Dedifferentiated amniotic fluid mesenchymal stem cell (primary cell): Measurements from ENCODE around the gene SNX22.

Experiments
- DNase-seq: peaks from one replicate; pipeline ENCODE4 v3.0.0-alpha.2; 2016; ENCODE audit errors: extremely low spot score

SNX22 gene

DNA sequence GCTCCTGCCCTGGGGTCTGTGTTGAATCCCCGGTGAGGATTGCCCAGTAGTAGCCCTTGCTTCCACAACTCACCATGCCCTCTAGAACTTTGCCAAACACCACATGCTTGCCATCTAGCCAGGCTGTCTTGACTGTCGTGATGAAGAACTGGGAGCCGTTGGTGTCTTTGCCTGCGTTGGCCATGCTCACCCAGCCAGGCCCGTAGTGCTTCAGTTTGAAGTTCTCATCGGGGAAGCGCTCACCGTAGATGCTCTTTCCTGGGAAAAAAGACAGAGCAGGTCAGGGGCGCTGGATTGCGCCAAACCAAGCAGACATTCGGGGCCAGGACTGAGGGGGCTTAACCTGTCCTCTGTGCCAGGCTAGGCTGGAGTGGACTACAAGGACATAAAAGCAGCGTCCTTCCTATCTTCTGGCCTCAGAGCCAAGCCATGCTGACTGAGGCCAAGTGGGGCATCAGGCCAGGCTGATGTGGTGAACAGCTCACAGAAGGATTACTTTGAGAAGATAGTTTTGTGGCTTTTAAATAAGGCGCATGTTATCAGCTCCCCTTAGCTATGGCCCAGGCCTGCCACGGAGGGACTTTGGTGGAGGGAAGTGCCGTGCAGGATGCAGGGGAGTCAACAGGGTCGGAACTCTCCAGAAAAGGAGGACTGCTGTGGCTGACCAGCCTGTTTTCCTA lies 5.3 kb downstream of the SNX22 start:
- no peak for DNase-seq

DNA sequence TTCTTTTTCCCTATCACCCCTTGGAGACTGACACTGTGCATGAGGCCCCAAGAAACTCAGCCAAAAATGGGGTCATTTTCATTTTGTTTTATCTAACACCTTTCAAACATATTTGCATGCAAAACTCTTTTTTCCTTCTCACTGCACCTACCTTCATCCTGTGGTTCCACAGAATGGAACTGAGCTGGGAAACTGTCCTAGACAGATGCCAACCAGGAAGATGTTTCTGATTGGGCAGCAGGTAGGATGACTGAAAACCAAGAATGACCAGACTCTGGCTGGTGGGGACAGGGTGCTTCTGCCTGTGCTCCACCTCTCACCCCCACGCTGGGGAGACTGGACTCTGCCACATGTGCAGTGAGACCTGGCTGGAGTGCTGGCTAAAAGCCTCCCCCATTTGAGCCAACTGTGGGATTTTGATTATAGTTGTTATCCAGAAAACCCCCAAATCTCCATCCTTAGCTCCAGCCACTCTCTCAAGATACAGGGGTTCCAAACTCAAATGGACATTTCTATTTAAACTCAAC lies 6.1 kb downstream of the SNX22 start:
- no peak for DNase-seq

DNA sequence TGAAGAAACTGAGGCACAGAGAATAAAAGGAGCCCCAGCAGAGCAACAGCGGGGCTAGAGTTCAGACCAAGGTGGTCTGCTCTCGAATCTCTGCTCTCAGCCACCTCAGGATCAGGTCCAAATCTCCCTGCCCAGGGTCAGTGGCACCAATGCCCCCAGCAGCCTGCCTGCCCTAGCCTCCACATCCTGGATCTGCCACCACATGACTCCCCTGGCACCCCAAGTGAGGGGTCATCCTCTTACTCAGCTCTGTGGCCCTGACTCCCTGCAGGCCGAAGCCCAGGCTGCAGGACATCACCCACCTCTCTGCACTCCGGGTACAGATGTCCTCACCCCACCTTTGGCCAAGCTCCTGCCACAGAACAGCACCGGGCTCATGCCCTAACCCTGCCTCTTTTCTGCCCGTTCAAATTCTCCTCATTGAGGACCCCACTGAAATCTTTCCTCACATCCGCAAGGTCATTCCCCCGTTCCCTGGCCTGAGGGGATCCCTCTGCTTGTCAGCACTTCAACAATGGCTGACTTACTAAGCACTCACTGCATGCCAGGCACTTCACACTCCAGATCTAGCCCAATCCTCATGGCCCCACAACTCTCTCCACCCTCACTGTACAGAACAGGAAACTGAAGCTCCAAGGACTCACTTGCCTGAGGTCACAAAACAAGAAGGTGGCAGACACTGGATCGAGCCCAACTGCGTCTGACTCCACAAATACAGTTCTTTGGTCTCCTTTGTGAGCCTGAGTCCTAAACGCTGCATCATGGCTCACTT lies 7.0 kb downstream of the SNX22 start:
- DNase-seq, result no peak

DNA sequence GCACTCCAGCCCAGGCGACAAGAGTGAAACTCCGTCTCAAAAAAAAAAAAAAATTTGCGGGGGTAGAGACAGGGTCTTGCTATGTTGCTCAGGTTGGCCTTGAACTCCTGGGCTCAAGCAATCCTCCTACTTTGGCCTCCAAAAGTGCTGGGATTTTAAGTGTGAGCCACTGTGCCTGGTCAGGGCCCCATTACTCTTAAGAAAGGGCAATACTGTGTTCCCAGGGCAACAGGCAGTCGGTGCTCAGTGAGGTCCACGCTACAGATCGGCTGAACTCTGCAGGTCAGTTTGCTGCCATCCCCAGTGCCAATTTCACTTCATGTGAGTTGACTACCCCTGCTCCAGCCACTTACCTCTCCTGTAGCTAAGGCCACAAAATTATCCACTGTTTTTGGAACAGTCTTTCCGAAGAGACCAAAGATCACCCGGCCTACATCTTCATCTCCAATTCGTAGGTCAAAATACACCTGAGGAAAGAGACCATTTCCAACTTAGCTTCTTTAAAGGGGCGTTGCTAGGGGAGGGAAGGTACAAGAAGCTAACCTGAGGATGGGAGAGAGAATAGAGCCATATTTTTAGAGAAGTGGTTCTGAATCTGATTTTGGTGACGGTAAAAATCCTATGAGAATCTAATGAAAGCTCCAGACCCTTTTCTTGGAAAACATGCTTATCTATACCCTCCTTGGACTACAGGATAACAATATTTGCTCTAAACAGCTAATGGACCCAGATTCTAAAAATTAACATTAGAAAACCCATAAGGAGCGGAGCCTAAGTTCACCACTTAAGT lies 10.4 kb downstream of the SNX22 start:
- no peak for DNase-seq

DNA sequence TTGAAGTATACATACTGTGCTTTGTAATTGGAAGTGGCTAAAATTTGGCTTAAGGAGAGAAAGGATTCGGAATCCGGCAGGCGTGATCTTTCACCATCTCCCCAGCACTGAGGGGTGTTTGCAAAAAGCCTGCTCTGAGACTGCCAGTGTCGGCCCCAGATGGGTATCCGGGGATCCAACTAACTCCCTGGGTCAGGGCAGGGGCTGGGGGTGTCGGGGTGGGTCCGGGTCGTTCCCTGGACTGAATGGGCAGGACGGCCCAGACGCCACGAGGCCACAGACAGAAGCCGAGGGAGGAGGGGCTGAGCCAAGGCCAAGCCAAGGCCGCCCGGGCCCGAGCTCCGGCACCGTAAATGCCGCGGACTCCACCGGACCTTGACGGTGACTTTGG lies 10.9 kb downstream of the SNX22 start:
- DNase-seq, result no peak

DNA sequence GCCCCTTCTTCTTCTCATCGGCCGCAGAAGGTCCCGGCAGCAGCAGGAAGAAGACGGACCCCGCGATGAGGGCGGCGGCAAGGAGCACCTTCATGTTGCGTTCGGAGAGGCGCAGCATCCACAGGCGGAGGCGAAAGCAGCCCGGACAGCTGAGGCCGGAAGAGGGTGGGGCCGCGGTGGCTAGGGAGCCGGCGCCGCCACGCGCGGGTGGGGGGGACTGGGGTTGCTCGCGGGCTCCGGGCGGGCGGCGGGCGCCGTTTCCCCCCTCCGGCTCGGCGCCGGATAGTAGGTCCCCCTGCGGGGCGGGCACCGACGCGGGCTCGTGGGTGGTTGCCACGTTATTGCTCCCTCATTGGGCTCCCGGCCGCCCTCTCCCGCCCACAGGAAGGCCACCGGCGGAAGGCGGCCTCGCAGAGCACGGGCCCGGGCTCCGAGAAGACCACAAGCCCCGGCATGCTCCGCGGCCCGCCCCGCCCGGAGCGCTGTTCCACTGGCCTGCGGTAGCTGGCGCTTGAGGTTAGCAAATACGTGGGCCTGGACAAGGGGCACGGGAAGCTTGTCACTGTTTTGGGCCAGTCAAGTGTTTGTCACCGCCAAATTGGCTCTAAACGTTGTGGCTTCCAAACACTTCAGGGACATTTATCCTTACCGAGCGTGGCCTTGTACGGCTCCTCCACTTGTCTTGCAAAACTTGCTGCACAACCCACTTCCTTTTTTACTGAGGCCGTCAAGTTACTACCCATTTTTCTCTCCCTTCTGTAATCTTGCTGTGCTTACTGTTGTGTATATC lies 11.5 kb downstream of the SNX22 start, which contains the start of gene PPIB:
TSS of gene PPIB (minus strand) at position 154 of the 790 bp plus-strand sequence. CDS start at position 118, 36 bp downstream.
- peak; percentile 95 for DNase-seq

DNA sequence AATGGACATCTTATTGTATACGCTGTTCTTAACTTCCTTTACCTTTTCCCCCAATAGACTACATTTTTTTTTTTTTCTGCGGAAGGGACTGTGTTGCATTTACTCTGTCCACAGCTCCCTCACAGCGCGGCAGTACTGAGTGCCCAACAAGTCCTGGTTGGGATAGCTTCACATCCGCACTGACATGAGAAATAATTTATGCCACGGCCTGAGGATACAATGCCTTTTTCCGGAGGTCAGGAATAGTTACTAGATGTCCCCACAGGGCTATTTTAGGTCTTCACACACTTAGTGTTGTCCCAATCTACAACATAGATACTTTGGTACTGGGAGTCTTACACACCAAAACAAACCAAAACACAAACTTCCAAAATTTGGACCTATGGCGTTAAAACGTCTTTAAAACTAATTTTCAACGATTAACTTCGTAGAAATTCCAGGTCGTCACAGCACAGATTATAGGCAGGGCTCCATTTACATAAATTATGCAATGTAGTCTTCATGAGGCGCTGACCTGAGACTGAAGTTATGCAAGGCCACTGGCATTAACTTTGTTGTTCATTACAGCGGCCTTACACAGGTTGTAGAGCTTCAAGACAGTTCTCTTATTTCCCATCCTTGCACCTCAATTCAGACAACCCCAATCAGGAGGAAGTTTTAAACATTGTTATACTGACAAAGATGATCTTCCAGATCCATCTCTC lies 12.3 kb downstream of the SNX22 start:
- DNase-seq, result no peak

DNA sequence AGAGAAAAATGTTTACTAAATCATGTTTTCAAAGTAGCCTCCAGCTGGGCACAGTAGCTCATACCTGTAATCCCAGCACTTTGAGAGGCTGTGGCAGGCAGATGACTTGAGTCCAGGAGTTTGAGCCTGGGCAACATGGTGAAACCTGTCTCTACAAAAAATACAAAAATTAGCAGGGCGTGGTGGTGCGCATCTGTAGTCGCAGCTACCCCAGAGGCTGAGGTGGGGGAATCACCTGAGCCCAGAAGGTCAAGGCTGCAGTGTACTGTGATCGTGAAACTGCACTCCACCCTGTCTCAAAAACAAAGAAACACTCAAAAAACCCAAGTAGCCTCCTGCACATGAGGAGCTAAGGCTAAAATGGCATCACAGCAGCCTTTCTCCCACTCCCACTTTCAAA lies 12.9 kb downstream of the SNX22 start:
- no peak for DNase-seq

DNA sequence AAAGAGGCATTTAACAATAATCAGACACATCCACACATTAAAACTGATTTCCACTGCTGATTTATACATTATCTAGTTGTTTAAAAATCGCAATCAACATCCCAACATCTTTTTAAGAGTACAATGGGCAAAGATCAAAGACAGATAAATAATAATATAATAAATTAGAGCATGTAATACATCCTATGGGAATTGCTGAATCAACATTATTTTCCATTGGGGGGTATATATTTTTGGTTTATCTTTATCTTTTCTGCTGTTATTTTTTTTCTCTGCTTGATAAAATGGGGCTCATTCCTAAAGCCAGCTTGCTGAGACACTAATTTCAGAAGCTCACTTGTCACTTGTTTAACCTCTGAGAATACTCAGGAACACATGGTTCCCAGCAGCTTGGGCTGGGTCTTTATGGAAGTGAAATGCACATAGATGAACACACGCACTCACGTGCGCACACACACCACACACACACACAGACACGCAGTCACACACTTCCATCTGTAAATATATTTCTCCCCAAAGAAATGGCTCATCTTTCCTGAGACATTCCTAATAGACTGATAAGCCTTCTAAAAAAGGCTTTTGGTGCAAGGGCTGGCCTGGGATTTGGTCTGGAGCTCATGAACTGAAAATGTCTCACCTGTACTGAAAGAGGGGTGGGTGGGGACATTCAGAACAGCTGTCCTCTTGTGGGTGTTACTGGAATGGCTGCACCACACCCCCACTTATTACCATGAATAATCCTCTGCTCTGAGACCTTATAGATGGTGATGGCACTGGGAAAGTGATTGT lies 14.8 kb downstream of the SNX22 start:
- DNase-seq, result no peak

DNA sequence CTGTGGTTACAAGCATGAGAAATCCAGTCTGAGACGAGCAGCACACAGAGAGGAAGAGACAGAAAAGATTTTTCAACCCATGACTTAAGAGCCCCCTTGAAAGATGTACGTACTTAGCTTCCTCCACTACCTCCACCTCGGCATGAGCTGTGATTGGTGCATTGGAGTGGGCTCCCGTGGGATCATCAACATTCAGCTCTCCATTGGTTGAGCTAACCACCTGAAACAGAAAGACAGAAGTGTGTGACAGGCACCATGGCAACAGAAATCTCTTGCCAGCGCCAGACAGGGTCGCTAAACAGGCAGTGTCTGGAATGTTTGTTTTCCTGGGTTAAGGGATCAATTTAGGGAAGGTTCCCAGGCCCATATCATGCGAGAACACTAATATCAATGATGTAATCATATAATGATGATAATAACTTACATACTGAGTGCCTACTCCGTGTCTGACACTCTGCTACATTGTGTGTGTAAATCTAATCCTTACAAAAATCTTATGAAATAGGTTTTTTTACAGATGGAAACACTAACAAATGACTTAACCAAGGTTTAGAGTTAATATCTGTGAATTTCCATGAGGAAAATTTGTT lies 28.8 kb downstream of the SNX22 start:
- DNase-seq, result no peak

DNA sequence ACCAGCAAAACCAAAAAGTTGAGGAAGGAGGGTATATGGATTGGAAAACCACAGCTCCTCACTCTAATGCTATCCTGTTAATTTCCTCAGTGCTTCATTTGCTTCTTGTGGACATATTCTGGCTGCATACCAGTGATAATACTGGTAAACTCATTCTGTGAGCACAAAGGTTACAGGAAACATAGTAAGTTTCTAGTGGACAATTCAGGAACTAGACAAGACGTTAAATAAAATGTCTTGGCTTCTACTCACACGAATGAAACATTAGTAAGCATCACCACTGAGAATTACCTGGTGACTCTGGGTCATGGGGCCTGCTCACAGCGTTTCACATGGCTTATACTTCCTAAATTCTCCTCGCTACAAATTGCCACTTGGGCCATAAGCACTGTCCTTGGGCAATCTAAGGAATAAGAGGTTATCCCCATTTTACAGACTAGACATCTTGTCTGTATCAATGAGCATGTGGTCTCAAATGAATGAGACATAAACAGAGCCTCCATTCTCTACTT lies 31.4 kb downstream of the SNX22 start:
- DNase-seq, result no peak

DNA sequence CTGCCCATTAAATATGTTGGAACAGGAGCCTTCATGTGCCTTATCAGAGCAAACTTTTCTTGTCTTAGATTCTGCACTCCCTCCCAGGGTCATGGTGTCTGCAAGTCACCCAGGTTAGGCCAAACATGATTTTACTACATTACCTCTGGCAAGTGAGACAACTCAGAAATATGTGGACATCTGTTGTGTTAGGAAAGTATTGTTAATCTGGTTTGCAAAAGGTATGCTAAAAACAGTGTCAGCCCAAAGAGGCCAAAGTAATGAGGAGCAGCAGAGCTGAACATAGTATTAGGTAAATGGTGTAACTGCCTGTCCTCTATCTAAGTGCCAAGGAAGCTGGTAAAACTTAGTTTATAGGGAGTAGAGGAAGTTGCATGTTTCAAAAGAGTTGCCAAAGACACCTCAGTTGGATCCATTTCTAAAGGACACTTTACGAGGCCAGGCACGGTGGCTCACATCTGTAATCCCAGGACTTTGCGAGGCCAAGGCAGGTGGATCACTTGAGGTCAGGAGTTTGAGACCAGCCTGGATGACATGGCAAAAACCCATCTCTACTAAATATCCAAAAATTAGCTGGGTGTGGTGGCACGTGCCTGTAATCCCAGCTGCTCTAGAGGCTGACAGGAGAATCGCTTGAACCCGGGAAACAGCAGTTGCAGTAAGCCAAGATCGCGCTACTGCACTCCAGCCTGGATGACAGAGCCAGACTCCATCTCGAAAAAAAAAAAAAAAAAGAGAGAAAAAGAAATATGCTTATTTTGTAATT lies 33.8 kb downstream of the SNX22 start:
- no peak for DNase-seq

DNA sequence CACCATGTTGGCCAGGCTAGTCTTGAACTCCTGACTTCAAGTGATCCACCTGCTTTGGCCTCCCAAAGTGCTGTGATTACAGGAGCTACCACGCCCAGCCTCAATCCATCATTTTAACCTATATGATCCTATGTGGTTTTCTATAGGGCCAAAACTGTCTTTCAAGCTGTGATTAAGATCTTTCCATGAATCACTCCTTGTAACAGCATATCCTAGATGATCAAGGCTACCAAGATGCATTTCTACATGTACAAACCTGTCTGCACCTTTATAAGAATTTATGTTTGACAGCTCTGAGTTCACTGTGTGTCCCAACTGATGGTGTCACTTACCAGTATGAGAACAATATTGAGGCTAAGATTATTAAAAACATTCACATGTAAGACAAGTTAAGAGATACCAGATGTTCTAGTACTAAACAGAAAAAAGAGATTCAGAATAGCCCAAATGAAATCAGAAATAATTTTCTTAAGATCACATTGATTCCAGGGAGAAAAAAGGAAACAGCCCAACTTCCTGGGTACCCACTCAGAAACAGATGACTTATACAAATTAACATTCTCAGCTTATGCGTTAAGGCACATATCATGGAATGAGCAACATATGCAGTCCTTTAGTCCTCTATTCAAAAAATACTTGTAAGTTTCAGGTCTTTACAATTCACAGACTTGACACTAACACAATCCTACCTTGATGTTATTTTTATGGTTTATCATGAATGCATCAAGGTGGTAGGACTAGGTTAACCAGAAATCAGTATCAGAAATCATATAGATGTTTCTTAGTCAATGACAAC lies 36.1 kb downstream of the SNX22 start:
- no peak for DNase-seq

DNA sequence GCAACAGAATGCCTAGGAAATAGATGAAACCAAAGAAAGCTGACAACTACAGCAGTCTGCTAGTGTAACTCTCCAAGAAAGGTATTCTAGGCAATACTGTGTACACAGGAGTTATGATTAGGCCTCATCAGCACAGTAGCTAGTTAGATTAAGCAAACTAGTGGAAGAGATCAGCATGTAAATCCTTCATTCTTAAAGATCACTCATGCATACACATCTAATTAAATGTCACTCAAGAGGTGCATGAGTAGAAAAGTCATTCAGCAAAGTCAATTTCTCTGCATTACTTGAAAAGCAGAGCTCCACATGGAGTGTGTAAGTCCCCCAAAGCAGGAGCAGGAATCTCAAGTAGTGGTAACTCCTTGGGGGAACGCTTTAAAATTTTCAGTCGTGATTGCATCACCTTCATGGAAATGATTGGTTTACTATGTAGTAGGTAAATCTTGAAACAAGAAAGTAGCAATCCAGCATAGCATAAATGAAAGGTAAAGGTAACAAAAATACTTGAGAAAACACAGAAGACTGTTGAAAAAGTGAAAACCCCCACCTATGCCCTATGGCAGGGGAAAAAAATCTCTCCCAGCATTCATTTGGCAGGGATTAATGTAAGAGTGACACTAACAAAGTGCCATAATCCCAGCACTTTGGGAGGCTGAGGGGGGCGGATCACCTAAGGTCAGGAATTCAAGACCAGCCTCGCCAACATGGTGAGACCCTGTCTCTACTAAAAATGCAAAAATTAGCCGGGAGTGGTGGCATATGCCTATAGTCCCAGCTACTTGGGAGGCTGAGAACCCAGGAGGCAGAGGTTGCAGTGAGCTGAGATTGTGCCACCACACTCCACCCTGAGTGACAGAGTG lies 40.7 kb downstream of the SNX22 start:
- no peak for DNase-seq

DNA sequence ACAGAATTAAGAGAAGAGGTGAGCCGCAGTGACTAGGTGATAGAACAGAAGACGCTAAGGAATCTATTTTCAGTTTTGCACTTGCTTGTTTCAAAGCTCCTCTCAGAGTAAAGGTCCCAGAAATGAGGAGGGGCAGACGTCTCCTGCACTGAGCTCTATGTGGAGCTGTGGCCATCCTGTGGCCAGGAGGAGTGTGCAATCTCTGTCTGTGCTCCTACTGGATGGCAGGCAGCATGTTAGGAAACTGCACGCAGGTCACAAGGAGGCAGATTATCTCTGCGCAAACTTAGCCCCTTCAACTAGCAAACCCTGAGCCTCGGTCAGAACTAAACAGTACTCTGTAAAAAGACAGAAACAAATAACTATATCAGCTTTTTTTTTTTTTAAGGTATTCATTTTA lies 42.4 kb downstream of the SNX22 start:
- no peak for DNase-seq

DNA sequence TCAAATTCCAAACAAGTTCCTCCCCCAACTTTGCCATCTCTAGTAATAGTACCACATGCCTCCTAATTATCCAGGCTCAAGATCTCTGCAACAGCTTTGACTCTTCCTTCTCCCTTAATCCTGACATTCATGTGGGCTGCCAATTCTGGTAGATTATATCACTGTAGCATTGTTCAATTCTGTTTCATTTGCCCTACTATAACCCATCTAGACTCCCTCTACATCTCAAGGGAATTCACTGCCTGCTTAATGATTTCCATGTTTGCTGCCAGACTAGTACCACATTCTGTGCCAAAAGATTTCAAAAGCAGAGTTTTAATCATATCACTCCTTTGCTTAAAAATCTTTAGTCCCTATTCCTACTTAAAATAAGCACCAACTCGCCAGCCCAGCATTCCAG lies 45.9 kb downstream of the SNX22 start:
- DNase-seq, result peak; percentile 35

DNA sequence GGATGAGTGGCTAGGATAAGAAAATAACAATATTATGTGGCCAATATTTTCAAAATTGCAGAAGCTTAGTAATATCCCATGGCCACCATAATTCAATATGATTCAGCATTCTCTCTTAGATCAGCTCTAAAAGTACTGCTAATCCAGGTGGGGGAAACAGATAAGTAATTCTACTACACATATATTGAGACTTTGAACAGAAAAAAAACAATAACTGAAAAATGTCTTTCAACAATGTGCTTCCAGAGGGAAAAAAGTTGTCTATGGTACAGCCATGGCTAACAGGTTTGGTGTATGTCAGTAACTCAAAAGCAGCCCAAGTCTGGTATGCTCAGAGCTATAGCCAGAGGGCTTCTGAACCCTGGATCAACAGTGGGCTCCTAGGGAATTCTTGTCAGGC lies 53.7 kb downstream of the SNX22 start:
- DNase-seq, result no peak
